ENCODE measurements around the gene CLASP2.

CLASP2 gene

GRCh38 chr3:33642806-33643205 is 75.2 kb downstream of the CLASP2 start:
- in situ Hi-C loops (cut with MboI; ENCODE audit: low sequenced_read_pairs) = loop anchor here (25.0 kb wide), 1 partner anchor 144 kb away; the partner anchor contains the start of gene PDCD6IP

DNA sequence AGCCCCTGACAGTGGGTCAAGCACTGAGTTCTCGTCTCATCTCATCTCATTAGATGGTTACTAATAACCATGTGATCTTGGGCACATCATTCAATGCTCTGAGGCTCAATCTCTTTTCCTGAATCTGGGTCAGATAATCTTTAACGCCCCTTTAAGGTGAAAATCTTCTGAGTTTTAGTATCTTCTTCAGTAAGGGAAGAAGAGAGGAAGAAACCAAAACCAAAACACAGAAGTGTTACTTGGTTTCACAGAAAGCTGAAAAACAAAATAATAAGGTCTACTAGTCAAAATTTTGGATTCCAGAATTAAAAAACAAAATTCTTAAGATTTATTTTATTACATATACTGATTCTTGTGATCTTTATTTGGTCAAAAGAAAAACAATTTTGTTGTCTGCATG is 78.2 kb downstream of the CLASP2 start:
- in situ Hi-C loops (cut with MboI; ENCODE audit: low sequenced_read_pairs) = loop anchor here (25.0 kb wide), 1 partner anchor 147 kb away; the partner anchor contains the start of gene PDCD6IP

GRCh38 chr3:33637482-33637881 is 80.6 kb downstream of the CLASP2 start:
- in situ Hi-C loops (cut with MboI; ENCODE audit: low sequenced_read_pairs) = loop anchor here (25.0 kb wide), 1 partner anchor 150 kb away; the partner anchor contains the start of gene PDCD6IP

- in situ Hi-C loops (cut with MboI; ENCODE audit: low sequenced_read_pairs) = loop anchor here (25.0 kb wide), 1 partner anchor 151 kb away; the partner anchor contains the start of gene PDCD6IP
Observed at GRCh38 chr3:33636125-33636850, 81.8 kb downstream of the CLASP2 start.

- in situ Hi-C loops (cut with MboI; ENCODE audit: low sequenced_read_pairs) = loop anchor here (25.0 kb wide), 1 partner anchor 153 kb away; the partner anchor contains the start of gene PDCD6IP
Observed at GRCh38 chr3:33634262-33634661, 83.8 kb downstream of the CLASP2 start.

DNA sequence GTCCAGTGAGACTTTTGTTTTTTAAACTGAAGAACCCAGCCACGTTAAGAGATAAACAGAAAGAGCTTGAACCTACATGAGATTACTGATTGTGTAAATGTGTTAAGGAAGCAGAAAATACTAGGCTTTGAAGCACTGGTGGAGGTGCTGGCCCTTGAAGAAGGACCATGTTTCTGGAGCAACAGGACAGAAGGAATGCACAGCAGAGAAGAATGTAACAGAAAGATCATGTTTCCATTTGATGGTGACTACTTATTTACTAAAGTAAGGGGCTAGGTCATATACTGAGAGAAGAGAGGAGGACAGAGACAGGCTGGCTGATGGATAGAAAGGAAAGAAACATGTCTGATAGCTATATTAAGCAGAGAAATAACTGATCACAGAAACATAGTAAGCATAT is 88.8 kb downstream of the CLASP2 start:
- in situ Hi-C loops (cut with MboI; ENCODE audit: low sequenced_read_pairs) = loop anchor here (25.0 kb wide), 1 partner anchor 158 kb away; the partner anchor contains the start of gene PDCD6IP

DNA sequence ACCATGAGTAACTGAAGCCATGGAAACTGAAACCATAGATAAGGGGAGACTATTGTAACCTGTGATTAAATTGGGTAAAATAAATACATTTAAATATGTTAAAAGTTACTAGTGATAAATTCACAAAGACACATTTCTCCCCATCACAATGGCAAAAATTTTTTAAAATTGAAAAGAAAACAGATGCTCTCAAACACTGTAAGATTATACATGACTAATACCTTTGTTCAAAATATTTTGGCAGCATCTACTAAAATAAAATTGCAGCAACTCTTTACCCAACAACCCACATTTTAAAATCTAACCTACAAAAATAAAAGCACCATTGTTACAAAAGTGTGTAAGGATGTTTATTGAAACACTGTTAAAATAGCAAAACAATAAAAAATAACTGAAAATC is 93.3 kb downstream of the CLASP2 start:
- in situ Hi-C loops (cut with MboI; ENCODE audit: low sequenced_read_pairs) = loop anchor here (25.0 kb wide), 1 partner anchor 163 kb away; the partner anchor contains the start of gene PDCD6IP

- in situ Hi-C loops (cut with MboI; ENCODE audit: low sequenced_read_pairs) = no loop called here
Observed at GRCh38 chr3:33613041-33613440, 105.0 kb downstream of the CLASP2 start.

- in situ Hi-C loops (cut with MboI; ENCODE audit: low sequenced_read_pairs) = no loop called here
Observed at GRCh38 chr3:33612607-33613006, 105.4 kb downstream of the CLASP2 start.

- in situ Hi-C loops (cut with MboI; ENCODE audit: low sequenced_read_pairs) = no loop called here
Observed at GRCh38 chr3:33602829-33603228, 115.2 kb downstream of the CLASP2 start.

GRCh38 chr3:33597257-33597689 is 120.8 kb downstream of the CLASP2 start:
- in situ Hi-C loops (cut with MboI; ENCODE audit: low sequenced_read_pairs) = no loop called here

GRCh38 chr3:33592999-33593398 is 125.1 kb downstream of the CLASP2 start:
- in situ Hi-C loops (cut with MboI; ENCODE audit: low sequenced_read_pairs) = no loop called here

DNA sequence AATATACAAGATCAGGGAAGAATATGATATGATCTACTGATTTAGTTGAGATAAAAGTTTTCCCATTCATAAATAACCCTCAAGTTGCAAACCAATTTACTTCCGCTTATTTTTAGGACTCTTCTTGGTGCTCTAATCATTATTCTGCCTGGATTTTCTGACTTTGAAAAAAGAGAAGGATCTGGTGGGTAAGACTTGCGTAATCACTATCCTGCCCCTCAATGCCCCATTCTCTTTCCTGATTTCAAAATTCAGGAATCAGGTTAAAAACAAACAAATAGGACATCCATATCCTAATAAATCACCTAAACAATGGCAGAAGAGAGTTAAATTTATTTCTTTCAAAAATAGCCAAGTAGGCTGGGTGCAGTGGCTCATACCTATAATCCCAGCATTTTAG is 127.5 kb downstream of the CLASP2 start:
- in situ Hi-C loops (cut with MboI; ENCODE audit: low sequenced_read_pairs) = no loop called here

DNA sequence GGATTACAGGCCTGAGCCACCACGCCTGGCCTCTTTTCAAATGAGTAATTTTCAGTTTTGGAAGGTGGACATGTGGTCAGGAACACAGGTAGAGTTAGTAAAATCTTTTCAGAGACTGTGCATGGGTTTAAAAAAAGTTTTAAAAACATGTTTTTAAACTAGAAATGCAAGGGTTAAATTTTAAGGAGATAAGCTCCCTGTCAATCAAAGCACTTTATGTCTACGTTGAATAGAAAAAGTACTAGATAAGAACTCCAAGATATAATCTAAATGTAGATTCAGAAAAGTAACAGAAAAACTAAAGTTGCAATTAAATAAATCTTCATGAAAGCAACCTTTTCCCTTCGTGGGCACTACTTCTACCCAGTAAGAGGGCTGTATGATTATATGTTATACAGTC is 131.7 kb downstream of the CLASP2 start:
- in situ Hi-C loops (cut with MboI; ENCODE audit: low sequenced_read_pairs) = no loop called here

DNA sequence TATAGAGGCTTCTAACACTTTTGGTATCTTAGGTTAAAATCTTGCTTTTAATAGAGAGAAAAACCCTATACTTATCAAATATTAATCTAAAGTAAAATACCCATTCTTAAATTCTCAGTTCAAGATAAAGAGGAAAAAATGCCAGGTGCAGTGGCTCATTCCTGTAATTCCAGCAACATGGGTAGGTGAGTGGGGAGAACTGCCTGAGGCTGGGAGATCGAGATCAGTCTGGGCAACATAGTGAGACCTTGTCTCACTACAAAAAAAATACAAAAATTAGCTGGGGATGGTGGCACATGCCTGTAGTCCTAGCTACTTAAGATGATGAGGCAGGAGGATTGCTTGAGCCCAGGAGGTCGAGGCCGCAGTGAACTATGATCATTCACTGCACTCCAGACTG is 135.8 kb downstream of the CLASP2 start:
- in situ Hi-C loops (cut with MboI; ENCODE audit: low sequenced_read_pairs) = no loop called here

GRCh38 chr3:33581666-33582065 is 136.4 kb downstream of the CLASP2 start:
- in situ Hi-C loops (cut with MboI; ENCODE audit: low sequenced_read_pairs) = no loop called here

DNA sequence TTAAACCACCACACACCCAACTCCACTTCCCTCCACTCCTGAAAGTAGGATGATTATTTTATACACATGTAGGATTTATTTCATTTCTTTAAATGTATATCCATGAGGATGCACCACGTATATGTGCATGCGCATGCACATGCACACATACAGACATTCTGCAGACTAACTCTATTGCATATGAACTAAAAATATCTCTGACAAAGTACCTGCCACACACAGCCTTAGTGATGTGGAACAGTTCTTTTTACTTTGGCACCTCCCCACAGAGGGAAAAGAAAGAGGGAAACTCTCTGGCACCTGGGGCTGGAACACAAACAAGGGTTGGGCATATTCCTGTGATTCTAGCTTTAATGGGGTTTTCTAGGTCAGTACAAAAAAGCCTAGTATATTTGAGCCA is 138.2 kb downstream of the CLASP2 start:
- in situ Hi-C loops (cut with MboI; ENCODE audit: low sequenced_read_pairs) = no loop called here

GRCh38 chr3:33579178-33579510 is 138.9 kb downstream of the CLASP2 start:
- in situ Hi-C loops (cut with MboI; ENCODE audit: low sequenced_read_pairs) = no loop called here

GRCh38 chr3:33578325-33579177 is 139.5 kb downstream of the CLASP2 start:
- in situ Hi-C loops (cut with MboI; ENCODE audit: low sequenced_read_pairs) = no loop called here

GRCh38 chr3:33577588-33577987 is 140.5 kb downstream of the CLASP2 start:
- in situ Hi-C loops (cut with MboI; ENCODE audit: low sequenced_read_pairs) = no loop called here

- in situ Hi-C loops (cut with MboI; ENCODE audit: low sequenced_read_pairs) = no loop called here
Observed at GRCh38 chr3:33577173-33577572, 140.9 kb downstream of the CLASP2 start.

DNA sequence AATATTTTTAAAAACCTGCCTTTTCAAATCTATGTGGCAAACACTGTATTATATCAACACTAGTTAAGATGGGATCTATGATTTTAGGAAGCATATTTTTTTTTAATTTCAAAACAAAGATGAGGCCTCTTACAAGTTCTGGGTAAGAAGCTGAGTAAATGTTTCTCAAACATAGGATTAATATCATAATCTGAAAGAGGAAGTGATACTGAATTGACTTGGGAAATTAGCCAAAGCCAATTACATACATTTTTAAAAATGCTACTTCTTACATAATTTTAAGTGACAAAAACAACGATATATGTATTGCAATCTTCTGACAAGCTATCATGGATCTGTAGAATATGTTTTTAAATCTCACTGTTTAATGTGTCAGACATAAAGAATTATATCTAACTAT is 142.7 kb downstream of the CLASP2 start:
- in situ Hi-C loops (cut with MboI; ENCODE audit: low sequenced_read_pairs) = no loop called here
